Activated naive CD4-positive, alpha-beta T cell treated with anti-CD3 and anti-CD28 coated beads for 36 hours (primary cell): ENCODE data around the gene POLR2M. TPM values are rescaled to one million over a fixed set of nuclear protein-coding genes. Genes with fewer than 3 reads are reported as not detected.

Source experiments
- CTCF ChIA-PET: fragments of 350-600 bp; sonication (Branson Sonifier 250); formaldehyde crosslinking; loops from one replicate; lab custom pipeline; 2021; ENCODE audit warnings: antibody characterized with exemption; lab: Charles Lee
- DNase-seq: peaks from one replicate; pipeline ENCODE4 v3.0.0-alpha.2; 2020
- H3K27ac Mint-ChIP-seq: one replicate; pipeline ENCODE4 v1.8.0; 2021; ENCODE audit warnings: mild to moderate bottlenecking, mixed read lengths
- H3K27me3 Mint-ChIP-seq: one replicate; pipeline ENCODE4 v1.8.0; 2021; ENCODE audit warnings: low read depth, mixed read lengths
- H3K36me3 Mint-ChIP-seq: one replicate; pipeline ENCODE4 v1.8.0; 2021; ENCODE audit warnings: low read depth, mixed read lengths
- H3K4me1 Mint-ChIP-seq: one replicate; pipeline ENCODE4 v1.8.0; 2021; ENCODE audit warnings: low read depth, mixed read lengths
- H3K4me3 Mint-ChIP-seq: one replicate; pipeline ENCODE4 v1.8.0; 2021; ENCODE audit warnings: mild to moderate bottlenecking, moderate library complexity, mixed read lengths
- H3K9me3 Mint-ChIP-seq: one replicate; pipeline ENCODE4 v1.8.0; 2021; ENCODE audit warnings: mixed read lengths
- intact Hi-C: fragments of 100-400 bp; cut with micrococcal nuclease; formaldehyde crosslinking; loops from one replicate; pipeline ENCODE4 v1.15.1; 2023
- total RNA-seq, 2 experiments: library from RNA; stranded (reverse); gene quantifications; one replicate each; pipeline ENCODE4 v1.2.3, GENCODE V29; 2021

The POLR2M gene
- total RNA-seq, 2 experiments from 2014 or later, result 107 to 114 TPM

GRCh38 chr15:57696146-57696545, 10.4 kb upstream of the POLR2M start:
- Mint-ChIP-seq H3K4me1 (no peaks in the 10 kb centered on the region), H3K36me3 (no peaks in the 10 kb centered on the region), H3K27me3 (no peaks in the 10 kb centered on the region), H3K27ac (no peak overlapping the region), H3K4me3 (no peak overlapping the region), H3K9me3 (no peaks in the 10 kb centered on the region)
- no peak for DNase-seq
- intact Hi-C loops, result no loop called here
- CTCF ChIA-PET, result interaction anchor here (0.7 to 1.5 kb wide), 3 partner anchors 10 to 165 kb away, joined by 3 read pairs; partner anchors contain the start of gene POLR2M

GRCh38 chr15:57697588-57697987, 8.9 kb upstream of the POLR2M start:
- CTCF ChIA-PET, result no interaction called here
- H3K9me3 Mint-ChIP-seq, result no peaks in the 10 kb centered on the region
- no peak overlapping the region for H3K27ac Mint-ChIP-seq
- peaks cover 5% of the 10 kb centered on the region for H3K4me1 Mint-ChIP-seq
- intact Hi-C loops, result no loop called here
- H3K27me3 Mint-ChIP-seq, result no peaks in the 10 kb centered on the region
- no peak overlapping the region for H3K4me3 Mint-ChIP-seq
- no peaks in the 10 kb centered on the region for H3K36me3 Mint-ChIP-seq
- no peak for DNase-seq

- Mint-ChIP-seq H3K4me3 (no peak overlapping the region), H3K36me3 (no peaks in the 10 kb centered on the region), H3K9me3 (no peaks in the 10 kb centered on the region), H3K4me1 (peaks cover 12% of the 10 kb centered on the region), H3K27me3 (no peaks in the 10 kb centered on the region), H3K27ac (no peak overlapping the region)
- intact Hi-C loops, result no loop called here
- CTCF ChIA-PET, result no interaction called here
- DNase-seq, result no peak
Measured at GRCh38 chr15:57698243-57698642, 8.3 kb upstream of the POLR2M start.

- no peak overlapping the region for H3K27ac Mint-ChIP-seq
- H3K4me1 Mint-ChIP-seq, result peaks cover 18% of the 10 kb centered on the region
- intact Hi-C loops, result no loop called here
- CTCF ChIA-PET, result no interaction called here
- H3K36me3 Mint-ChIP-seq, result no peaks in the 10 kb centered on the region
- H3K9me3 Mint-ChIP-seq, result no peaks in the 10 kb centered on the region
- H3K27me3 Mint-ChIP-seq, result no peaks in the 10 kb centered on the region
- no peak overlapping the region for H3K4me3 Mint-ChIP-seq
- no peak for DNase-seq
Measured at GRCh38 chr15:57698991-57699390, 7.5 kb upstream of the POLR2M start.

- Mint-ChIP-seq H3K4me3 (peak overlapping the region; percentile 16), H3K9me3 (no peaks in the 10 kb centered on the region), H3K36me3 (peaks cover 7% of the 10 kb centered on the region), H3K27ac (peak overlapping the region; percentile 72), H3K4me1 (peaks cover 50% of the 10 kb centered on the region), H3K27me3 (no peaks in the 10 kb centered on the region)
- intact Hi-C loops, result loop anchor here (1.0 to 10.0 kb wide), 3 partner anchors 116 to 1231 kb away; partner anchors contain the start of gene SLTM
- CTCF ChIA-PET, result no interaction called here
- DNase-seq, result peak; percentile 56
Measured at GRCh38 chr15:57703387-57703786, 3.1 kb upstream of the POLR2M start.

GRCh38 chr15:57704441-57704840, 2.1 kb upstream of the POLR2M start:
- DNase-seq, result no peak
- H3K27me3 Mint-ChIP-seq, result no peaks in the 10 kb centered on the region
- CTCF ChIA-PET, result interaction anchor here (1.1 kb wide), 1 partner anchor 143 kb away, joined by 4 read pairs; no protein-coding TSS in a partner anchor
- peaks cover 61% of the 10 kb centered on the region for H3K4me1 Mint-ChIP-seq
- no peaks in the 10 kb centered on the region for H3K9me3 Mint-ChIP-seq
- peaks cover 17% of the 10 kb centered on the region for H3K36me3 Mint-ChIP-seq
- H3K27ac Mint-ChIP-seq, result peak overlapping the region; percentile 72
- intact Hi-C loops, result loop anchor here (10.0 kb wide), 2 partner anchors 630 to 1230 kb away; partner anchors contain the start of gene SLTM
- H3K4me3 Mint-ChIP-seq, result no peak overlapping the region

GRCh38 chr15:57705746-57706404, 639 bp upstream of the POLR2M start:
- H3K27ac Mint-ChIP-seq, result peak overlapping the region; percentile 93
- H3K4me1 Mint-ChIP-seq, result peaks cover 73% of the 10 kb centered on the region
- CTCF ChIA-PET, result interaction anchor here (0.9 to 1.9 kb wide), 3 partner anchors 9 to 155 kb away, joined by 3 to 8 read pairs (median 5); no protein-coding TSS in a partner anchor
- intact Hi-C loops, result loop anchor here (1.0 to 10.0 kb wide), 6 partner anchors 145 to 1983 kb away; partner anchors contain the start of genes BNIP2, RFX7, SLTM and ZNF280D
- H3K9me3 Mint-ChIP-seq, result no peaks in the 10 kb centered on the region
- peaks cover 27% of the 10 kb centered on the region for H3K36me3 Mint-ChIP-seq
- no peak for DNase-seq
- peak overlapping the region; percentile 90 for H3K4me3 Mint-ChIP-seq
- H3K27me3 Mint-ChIP-seq, result no peaks in the 10 kb centered on the region

- H3K36me3 Mint-ChIP-seq, result peaks cover 40% of the 10 kb centered on the region
- H3K9me3 Mint-ChIP-seq, result no peaks in the 10 kb centered on the region
- H3K27ac Mint-ChIP-seq, result peak overlapping the region; percentile 93
- peaks cover 76% of the 10 kb centered on the region for H3K4me1 Mint-ChIP-seq
- no peak for DNase-seq
- CTCF ChIA-PET, result interaction anchor here (0.8 to 1.8 kb wide), 4 partner anchors 25 to 153 kb away, joined by 3 to 8 read pairs (median 4); no protein-coding TSS in a partner anchor
- H3K27me3 Mint-ChIP-seq, result no peaks in the 10 kb centered on the region
- intact Hi-C loops, result loop anchor here (5.0 to 10.0 kb wide), 4 partner anchors 627 to 1466 kb away; partner anchors contain the start of genes RFX7, SLTM and ZNF280D
- peak overlapping the region; percentile 90 for H3K4me3 Mint-ChIP-seq
Measured at GRCh38 chr15:57708047-57708446, 1.5 kb downstream of the POLR2M start.

- Mint-ChIP-seq H3K9me3 (peaks cover 3% of the 10 kb centered on the region), H3K4me3 (no peak overlapping the region), H3K36me3 (peaks cover 40% of the 10 kb centered on the region), H3K27ac (no peak overlapping the region), H3K27me3 (no peaks in the 10 kb centered on the region), H3K4me1 (peaks cover 11% of the 10 kb centered on the region)
- CTCF ChIA-PET, result interaction anchor here (0.6 kb wide), 1 partner anchor 1813 kb away, joined by 3 read pairs; no protein-coding TSS in a partner anchor
- no peak for DNase-seq
- intact Hi-C loops, result no loop called here
Measured at GRCh38 chr15:57718309-57718708, 11.8 kb downstream of the POLR2M start.

- Mint-ChIP-seq H3K36me3 (peaks cover 33% of the 10 kb centered on the region), H3K9me3 (peaks cover 3% of the 10 kb centered on the region)
Measured at GRCh38 chr15:57720867-57721266, 14.4 kb downstream of the POLR2M start.

GRCh38 chr15:57726411-57726810, 19.9 kb downstream of the POLR2M start:
- CTCF ChIA-PET, result interaction anchor here (0.6 kb wide), 1 partner anchor 128 kb away, joined by 3 read pairs; no protein-coding TSS in a partner anchor
- Mint-ChIP-seq H3K9me3 (no peaks in the 10 kb centered on the region), H3K36me3 (peaks cover 8% of the 10 kb centered on the region), H3K4me3 (no peak overlapping the region), H3K4me1 (no peaks in the 10 kb centered on the region), H3K27me3 (no peaks in the 10 kb centered on the region), H3K27ac (no peak overlapping the region)
- intact Hi-C loops, result no loop called here
- no peak for DNase-seq

More at GRCh38 chr15:57720867-57721266, 14.4 kb downstream of the POLR2M start:
- Mint-ChIP-seq H3K27ac (no peak overlapping the region), H3K4me3 (no peak overlapping the region), H3K4me1 (no peaks in the 10 kb centered on the region), H3K27me3 (no peaks in the 10 kb centered on the region)
- no peak for DNase-seq
- intact Hi-C loops, result no loop called here
- CTCF ChIA-PET, result interaction anchor here (1.2 to 2.4 kb wide), 2 partner anchors 11 to 161 kb away, joined by 3 to 13 read pairs; no protein-coding TSS in a partner anchor

GRCh38 chr15:57727031-57727430, 20.5 kb downstream of the POLR2M start:
- no peak overlapping the region for H3K4me3 Mint-ChIP-seq
- H3K27me3 Mint-ChIP-seq, result no peaks in the 10 kb centered on the region
- DNase-seq, result no peak
- no peak overlapping the region for H3K27ac Mint-ChIP-seq
- H3K36me3 Mint-ChIP-seq, result peaks cover 8% of the 10 kb centered on the region
- intact Hi-C loops, result no loop called here
- no peaks in the 10 kb centered on the region for H3K9me3 Mint-ChIP-seq
- H3K4me1 Mint-ChIP-seq, result no peaks in the 10 kb centered on the region
- CTCF ChIA-PET, result interaction anchor here (0.6 kb wide), 1 partner anchor 127 kb away, joined by 3 read pairs; no protein-coding TSS in a partner anchor
